Measurements from ENCODE around the gene HORMAD2.

GRCh38 chr22:30225220-30225927 is 145.1 kb downstream of the HORMAD2 start:
- no peak for TF ChIP-seq CHD2 (IDR thresholded peaks at IDR 0.05; ENCODE audit: low read length, partially characterized antibody)
- no peak for TF ChIP-seq POLR2A (IDR thresholded peaks at IDR 0.05; ENCODE audit: low read length)
- TF ChIP-seq CTCF (IDR thresholded peaks at IDR 0.05), result no peak
- TF ChIP-seq SMC3 (IDR thresholded peaks at IDR 0.05), result no peak
- no peak for TF ChIP-seq CBX8 (IDR thresholded peaks at IDR 0.05)
- no peak for TF ChIP-seq JUN (IDR thresholded peaks at IDR 0.05)
- TF ChIP-seq EP300 (IDR thresholded peaks at IDR 0.05), result no peak
- TF ChIP-seq RAD21 (conservative IDR thresholded peaks at IDR 0.05 in 1 of 2, IDR thresholded peaks at IDR 0.05 in 1 of 2), result no peak
- TF ChIP-seq MAX (IDR thresholded peaks at IDR 0.05), result no peak
- TF ChIP-seq POLR2AphosphoS2 (conservative IDR thresholded peaks at IDR 0.05; ENCODE audit: low read length), result no peak
- TF ChIP-seq ESRRA (IDR thresholded peaks at IDR 0.05; ENCODE audit: borderline replicate concordance, low read length), result no peak
- no peak for TF ChIP-seq HEYL (CRISPR knock-in tag; IDR thresholded peaks at IDR 0.05)
- no peak for TF ChIP-seq MYC (IDR thresholded peaks at IDR 0.05; ENCODE audit: borderline replicate concordance, low read length)

Data from A549 (cell line).